K562 (cell line): ENCODE data around the gene AMZ2. TPM values are rescaled to one million over a fixed set of nuclear protein-coding genes. Genes with fewer than 3 reads are reported as not detected.
A peak's percentile ranks its signal among the peaks of the same experiment; 100 is the strongest.

Experiments used
- ATAC-seq: fragments of 200-7000 bp; cut with Tn5 transposase; 3 replicates; pipeline ENCODE4 v1.9.1; 2020; ENCODE audit warnings: moderate library complexity
- BruUV-seq: library from RNA; stranded (reverse); fragments of 400-500 nt; replicated peaks from 2 replicates; lab custom pipeline; 2021; lab: Mats Ljungman, UMichigan
- CTCF ChIA-PET: fragments of 300-600 bp; formaldehyde crosslinking; extraction: SDS; loops from one replicate; lab custom pipeline; 2021; ENCODE audit warnings: low intra/inter-chr PET ratio; lab: Yijun Ruan, JAX
- POLR2A ChIA-PET: fragments of 300-600, 350-650 bp; sonication (Branson Sonifier 250); formaldehyde crosslinking; extraction: SDS; loops from one replicate; lab custom pipeline; 2021; ENCODE audit warnings: antibody characterized with exemption, inconsistent platforms; lab: Yijun Ruan, JAX
- DNase-seq, 4 experiments: peaks; one replicate each; pipeline versions ENCODE4 v3.0.0 to v3.0.0-alpha.2; 2011 to 2018; ENCODE audit warnings: low spot score in 3 of 4, mixed read lengths in 3 of 4; ENCODE audit errors: extremely low read depth in 1 of 4
- FAIRE-seq: peaks from 2 replicates; lab custom pipeline; 2011; peaks lifted over from hg19 to GRCh38; lab: Jason Lieb, UNC
- H2AFZ ChIP-seq: 2 replicates; pipeline ENCODE4 v1.6.0; 2011; ENCODE audit warnings: low read depth, low read length, control low read depth, inconsistent platforms
- H3K27ac ChIP-seq: fragments of 200-600 bp; 3 replicates; pipeline ENCODE4 v1.8.0; 2011; ENCODE audit warnings: low read depth, mild to moderate bottlenecking, control low read depth, inconsistent platforms, low read length, moderate library complexity, mixed read lengths; ENCODE audit errors: extremely low read depth
- H3K27me3 ChIP-seq, 2 experiments: fragments of 300-600 bp in 1 of 2; 2 replicates in 1 of 2; 3 replicates in 1 of 2; pipeline versions ENCODE4 v1.6.0 to v1.8.0; 2011; ENCODE audit warnings: inconsistent platforms in 2 of 2, low read length in 2 of 2, mild to moderate bottlenecking in 1 of 2, mixed read lengths in 1 of 2, moderate library complexity in 1 of 2; ENCODE audit not compliant: control insufficient read depth in 2 of 2, insufficient read depth in 2 of 2
- H3K36me3 ChIP-seq: fragments of 300-600 bp; 3 replicates; pipeline ENCODE4 v1.8.0; 2011; ENCODE audit warnings: mild to moderate bottlenecking, low read length, inconsistent platforms; ENCODE audit not compliant: control insufficient read depth, insufficient read depth
- H3K4me1 ChIP-seq, 2 experiments: fragments of 200-600 bp in 1 of 2; replicated peaks in 1 of 2; 2 replicates in 1 of 2; 3 replicates in 1 of 2; pipeline versions ENCODE4 v1.5.1 to v1.8.0; 2011; ENCODE audit warnings: inconsistent platforms in 2 of 2, low read length in 2 of 2, mild to moderate bottlenecking in 1 of 2, mixed read lengths in 1 of 2, moderate library complexity in 1 of 2; ENCODE audit not compliant: control insufficient read depth in 2 of 2, insufficient read depth in 2 of 2
- H3K4me2 ChIP-seq: 2 replicates; pipeline ENCODE4 v1.6.1; 2011; ENCODE audit warnings: low read length, control low read depth, inconsistent platforms, mixed read lengths; ENCODE audit not compliant: insufficient read depth
- H3K4me3 ChIP-seq: fragments of 200-600 bp; sonication (generic), shearing (Covaris generic); 2 replicates; pipeline ENCODE4 v1.5.1; 2016; ENCODE audit warnings: control low read depth, inconsistent platforms
- H3K79me2 ChIP-seq: fragments of 200-600 bp; 3 replicates; pipeline ENCODE4 v1.8.0; 2011; ENCODE audit warnings: low read length, inconsistent platforms; ENCODE audit not compliant: control insufficient read depth, insufficient read depth
- H3K9ac ChIP-seq, 2 experiments: 2 replicates each; pipeline versions ENCODE4 v1.6.0 to v1.6.1; 2011; ENCODE audit warnings: low read depth in 2 of 2, low read length in 2 of 2, control low read depth in 1 of 2, inconsistent platforms in 1 of 2, mild to moderate bottlenecking in 1 of 2, mixed read lengths in 1 of 2; ENCODE audit not compliant: insufficient read depth in 1 of 2
- H3K9me1 ChIP-seq: one replicate; pipeline ENCODE4 v1.6.0; 2011; ENCODE audit warnings: inconsistent platforms, mild to moderate bottlenecking, low read length, moderate library complexity; ENCODE audit not compliant: control insufficient read depth, insufficient read depth
- H3K9me3 ChIP-seq: replicated peaks from 2 replicates; pipeline ENCODE4 v1.5.1; 2011; ENCODE audit warnings: low read depth, low read length, inconsistent platforms; ENCODE audit not compliant: control insufficient read depth, insufficient read depth
- H4K20me1 ChIP-seq: replicated peaks from 2 replicates; pipeline ENCODE4 v1.6.1; 2011; ENCODE audit warnings: low read length, inconsistent platforms, mixed read lengths; ENCODE audit not compliant: control insufficient read depth, insufficient read depth
- ATF1 ChIP-seq, 2 experiments: fragments of 450-650 bp in 1 of 2; IDR thresholded peaks; 2 replicates each; pipeline ENCODE4 v1.6.1; 2016; ENCODE audit warnings: missing compliant biosample characterization in 1 of 2, missing genetic modification characterization in 1 of 2
- BACH1 ChIP-seq: fragments of 200-800 bp; sonication (Bioruptor generic); IDR thresholded peaks from 2 replicates; pipeline ENCODE4 v1.6.1; 2016; ENCODE audit warnings: missing genetic modification characterization, missing compliant biosample characterization
- BDP1 ChIP-seq: IDR thresholded peaks from 3 replicates; pipeline ENCODE4 v1.6.1; 2011; ENCODE audit not compliant: insufficient read length, insufficient read depth
- DDX20 ChIP-seq: fragments of 450-650 bp; IDR thresholded peaks from 2 replicates; pipeline ENCODE4 v1.6.1; 2016; ENCODE audit warnings: missing genetic modification characterization, low read depth, mild to moderate bottlenecking, missing compliant biosample characterization, moderate library complexity
- EP300 ChIP-seq: IDR thresholded peaks from 2 replicates; pipeline ENCODE4 v1.6.1; 2012; ENCODE audit warnings: low read length, improper control_type of control experiment
- ERF ChIP-seq: fragments of 450-650 bp; formaldehyde crosslinking; IDR thresholded peaks from 2 replicates; pipeline ENCODE4 v1.4.0; 2020; ENCODE audit warnings: mild to moderate bottlenecking, mixed read lengths
- ESRRB ChIP-seq: fragments of 250-450 bp; sonication (Bioruptor Pico); IDR thresholded peaks from 2 replicates; pipeline ENCODE4 v1.5.0; 2020; ENCODE audit warnings: mild to moderate bottlenecking, moderate library complexity, borderline replicate concordance
- HMG20B ChIP-seq: fragments of 250-450 bp; sonication (Bioruptor Pico); IDR thresholded peaks from 2 replicates; pipeline ENCODE4 v1.5.0; 2021; ENCODE audit warnings: mild to moderate bottlenecking
- HOMEZ ChIP-seq: fragments of 250-450 bp; sonication (Bioruptor Pico); IDR thresholded peaks from 2 replicates; pipeline ENCODE4 v1.4.0; 2020; ENCODE audit warnings: mild to moderate bottlenecking, moderate library complexity
- ILF3 ChIP-seq: fragments of 450-650 bp; IDR thresholded peaks from 2 replicates; pipeline ENCODE4 v1.6.1; 2018; ENCODE audit warnings: antibody characterized with exemption, mild to moderate bottlenecking, moderate library complexity, borderline replicate concordance
- KDM4B ChIP-seq, 2 experiments: fragments of 450-650 bp in 1 of 2; sonication (generic) in 1 of 2; IDR thresholded peaks; 2 replicates each; pipeline ENCODE4 v1.6.1; 2016 to 2017; ENCODE audit warnings: borderline replicate concordance in 2 of 2, antibody characterized with exemption in 1 of 2, low read depth in 1 of 2, mild to moderate bottlenecking in 1 of 2
- L3MBTL2 ChIP-seq: fragments of 450-650 bp; IDR thresholded peaks from 2 replicates; pipeline ENCODE4 v1.6.1; 2016; ENCODE audit warnings: mild to moderate bottlenecking, moderate library complexity
- NRF1 ChIP-seq, 2 experiments: fragments of 450-650 bp; IDR thresholded peaks in 1 of 2; conservative IDR thresholded peaks in 1 of 2; 2 replicates each; pipeline ENCODE4 v1.6.1; 2014; ENCODE audit warnings: mild to moderate bottlenecking in 2 of 2
- PHB ChIP-seq: fragments of 250-450 bp; sonication (Bioruptor Pico); IDR thresholded peaks from 2 replicates; pipeline ENCODE4 v1.5.0; 2021
- SMAD3 ChIP-seq: fragments of 450-650 bp; formaldehyde crosslinking; conservative IDR thresholded peaks from 2 replicates; pipeline ENCODE4 v1.4.0; 2020; ENCODE audit warnings: mild to moderate bottlenecking
- ZNF143 ChIP-seq: sonication (generic); formaldehyde crosslinking; IDR thresholded peaks from 2 replicates; pipeline ENCODE4 v1.9.0; 2022; ENCODE audit warnings: mild to moderate bottlenecking, missing genetic modification reagents
- ZNF224 ChIP-seq: sonication (generic); formaldehyde crosslinking; IDR thresholded peaks from 2 replicates; pipeline ENCODE4 v1.8.0; 2022; ENCODE audit warnings: mild to moderate bottlenecking, missing genetic modification reagents
- ZNF280A ChIP-seq: fragments of 450-650 bp; IDR thresholded peaks from 2 replicates; pipeline ENCODE4 v1.6.1; 2018; ENCODE audit warnings: mild to moderate bottlenecking, low read depth; ENCODE audit not compliant: partially characterized antibody
- WGBS: fragments of 100-300 bp; shearing (Covaris generic); methylation state at CpG from one replicate; pipeline ENCODE4 v1.1.6; 2016; ENCODE audit warnings: low coverage, mixed read lengths; ENCODE audit not compliant: insufficient coverage; ENCODE audit errors: missing lambda C conversion rate; 5-methylcytosine and 5-hydroxymethylcytosine counted together
- in situ Hi-C: fragments of 300-500 bp; cut with MboI; formaldehyde crosslinking; loops from 4 replicates; pipeline ENCODE4 v1.15.0; 2018; ENCODE audit warnings: inconsistent platforms, mixed read lengths
- intact Hi-C: fragments of 100-400 bp; cut with micrococcal nuclease; formaldehyde crosslinking; loops from 2 replicates; pipeline ENCODE4 v1.14.2; 2022
- polyA plus RNA-seq, 8 experiments: library from polyadenylated mRNA; depleted of rRNA in 4 of 8; stranded (reverse) in 5 of 8; unstranded in 3 of 8; fragments of >200 nt; fragmentation: Nextera tagmentation in 2 of 8; fragmentation: Illumina TruSeq in 1 of 8; extraction: Ambion mirVana in 2 of 8; extraction: Trizol in 1 of 8; gene quantifications; 2 replicates each; pipeline versions ENCODE4 v1.2.1 to v1.2.3, GENCODE V29; 2011 to 2014; ENCODE audit warnings: inconsistent platforms in 1 of 8, missing spikeins in 1 of 8
- total RNA-seq, 7 experiments: library from RNA; depleted of rRNA in 6 of 7; stranded (reverse); fragments of >200 nt in 6 of 7; fragmentation: Illumina TruSeq in 2 of 7; extraction: Trizol in 2 of 7; gene quantifications; 2 replicates each; pipeline versions ENCODE4 v1.2.1 to v1.2.3, GENCODE V29; 2011 to 2021; ENCODE audit warnings: low replicate concordance in 1 of 7
- TF ChIP-seq, protein P1 (sequence below): fragments of 450-650 bp; IDR thresholded peaks from 2 replicates; pipeline ENCODE4 v1.7.0; 2016; ENCODE audit warnings: borderline replicate concordance

Gene AMZ2
- total and polyA plus RNA-seq, 9 of the 15 experiments (the other 6 are each of a cell fraction or from before 2014, with no cell fraction given) = 22.6 to 92.2 (median 52.6) TPM

DNA sequence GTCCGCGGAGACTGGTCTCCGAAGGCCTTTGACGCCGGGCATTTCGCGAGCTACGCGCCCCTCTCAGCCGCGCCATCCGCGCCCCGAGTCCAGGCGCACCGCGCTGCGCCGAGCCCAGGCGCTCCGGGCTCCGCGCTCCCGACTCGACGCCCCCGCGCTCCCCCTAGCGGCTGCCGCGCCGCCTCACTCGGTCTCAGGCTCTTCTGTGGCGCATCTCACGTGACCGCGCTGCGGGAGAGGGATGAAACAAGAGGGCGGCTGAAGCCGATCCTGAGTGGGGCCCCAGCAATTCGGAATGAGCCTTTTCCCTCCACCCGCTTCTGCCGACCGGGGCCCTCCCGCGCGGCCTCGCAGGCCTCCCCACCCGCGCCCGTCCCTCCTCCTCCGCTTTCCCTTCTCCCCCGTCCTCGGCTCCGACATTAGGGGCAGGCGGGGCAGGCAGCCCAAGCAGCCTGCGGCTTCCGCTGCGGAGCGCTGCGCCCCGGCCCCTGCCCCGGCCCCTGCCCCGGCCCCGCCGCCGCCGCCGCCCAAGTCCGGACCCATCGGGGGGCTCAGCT, 42.5 kb upstream of the AMZ2 start:
- no TSS peak for BruUV-seq
- H3K4me1 ChIP-seq = peaks cover 3 to 27% of the 10 kb centered on the region in 2 experiments; a peak in 2 of 5 replicates
- WGBS = 0% methylated on average over 32 of the region's 71 CpGs
- H3K27ac ChIP-seq = no peak overlapping the region
- DNase-seq (peak; percentile 84 to 94 (median 86)), FAIRE-seq (no peak), ATAC-seq (peak; percentile 97)
- peak overlapping the region; percentile 74 for H3K4me2 ChIP-seq
- POLR2A ChIA-PET = interaction anchor here (0.8 to 1.6 kb wide), 2 partner anchors 9 to 17 kb away, joined by 3 read pairs; no protein-coding TSS in a partner anchor
- H3K27me3 ChIP-seq = peaks cover 0 to 5% of the 10 kb centered on the region in 2 experiments; a peak in 1 of 5 replicates
- H3K36me3 ChIP-seq = no peaks in the 10 kb centered on the region
- in situ Hi-C loops = no loop called here
- H3K9ac ChIP-seq = peak overlapping the region in 1 of 2 experiments; percentile 91; a peak in 3 of 4 replicates
- no peaks in the 10 kb centered on the region for H4K20me1 ChIP-seq
- intact Hi-C loops = no loop called here
- H3K9me1 ChIP-seq = no peaks in the 10 kb centered on the region
- CTCF ChIA-PET = interaction anchor here (0.5 to 1.6 kb wide), 3 partner anchors 33 to 147 kb away, joined by 3 to 6 read pairs (median 4); partner anchors contain the start of gene SLC16A6
- H3K9me3 ChIP-seq = no peaks in the 10 kb centered on the region
- H3K79me2 ChIP-seq = no peaks in the 10 kb centered on the region
- peak overlapping the region; percentile 63 for H3K4me3 ChIP-seq
- peak overlapping the region; percentile 89 for H2AFZ ChIP-seq
- TF ChIP-seq BDP1 = no peak
- TF ChIP-seq HMG20B (CRISPR knock-in tag) = no peak
- peak; percentile 80 for TF ChIP-seq L3MBTL2
- TF ChIP-seq EP300 = no peak
- peak; percentile 55 to 68; a peak in 2 of 4 replicates for TF ChIP-seq NRF1 (conservative IDR thresholded peaks at IDR 0.05 in 1 of 2, IDR thresholded peaks at IDR 0.05 in 1 of 2)
- TF ChIP-seq ERF (CRISPR knock-in tag) = no peak
- no peak for TF ChIP-seq SMAD3 (CRISPR knock-in tag)
- TF ChIP-seq ZNF143 = no peak
- TF ChIP-seq ATF1 (CRISPR knock-in tag; IDR thresholded peaks at IDR 0.05) = no peak
- peak; percentile 30; the same call in 1 of the 2 replicates for TF ChIP-seq ATF1 (tag; IDR thresholded peaks at IDR 0.05)
- TF ChIP-seq, protein P1, sequence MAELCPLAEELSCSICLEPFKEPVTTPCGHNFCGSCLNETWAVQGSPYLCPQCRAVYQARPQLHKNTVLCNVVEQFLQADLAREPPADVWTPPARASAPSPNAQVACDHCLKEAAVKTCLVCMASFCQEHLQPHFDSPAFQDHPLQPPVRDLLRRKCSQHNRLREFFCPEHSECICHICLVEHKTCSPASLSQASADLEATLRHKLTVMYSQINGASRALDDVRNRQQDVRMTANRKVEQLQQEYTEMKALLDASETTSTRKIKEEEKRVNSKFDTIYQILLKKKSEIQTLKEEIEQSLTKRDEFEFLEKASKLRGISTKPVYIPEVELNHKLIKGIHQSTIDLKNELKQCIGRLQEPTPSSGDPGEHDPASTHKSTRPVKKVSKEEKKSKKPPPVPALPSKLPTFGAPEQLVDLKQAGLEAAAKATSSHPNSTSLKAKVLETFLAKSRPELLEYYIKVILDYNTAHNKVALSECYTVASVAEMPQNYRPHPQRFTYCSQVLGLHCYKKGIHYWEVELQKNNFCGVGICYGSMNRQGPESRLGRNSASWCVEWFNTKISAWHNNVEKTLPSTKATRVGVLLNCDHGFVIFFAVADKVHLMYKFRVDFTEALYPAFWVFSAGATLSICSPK = no peak
- TF ChIP-seq HOMEZ (CRISPR knock-in tag) = no peak
- TF ChIP-seq DDX20 (tag) = no peak
- no peak for TF ChIP-seq ESRRB (CRISPR knock-in tag)
- no peak for TF ChIP-seq PHB (CRISPR knock-in tag)
- no peak for TF ChIP-seq KDM4B (IDR thresholded peaks at IDR 0.05; ENCODE audit: borderline replicate concordance in 2 of 2, low read depth in 1 of 2)
- peak; percentile 64 for TF ChIP-seq ILF3
- no peak for TF ChIP-seq BACH1 (tag)
- no peak for TF ChIP-seq ZNF224 (CRISPR knock-in tag)
- no peak for TF ChIP-seq ZNF280A
